ENCODE measurements around the gene CMSS1.

CMSS1 gene

GRCh38 chr3:100179692-100180349 lies 362.2 kb downstream of the CMSS1 start:
- no peak overlapping the region for H2AK5ac ChIP-seq (ENCODE audit: low read length)
- H3K4me3 ChIP-seq (ENCODE audit: low read depth, low read length) = no peak overlapping the region
- no peak for DNase-seq
- no peak overlapping the region for H3K18ac ChIP-seq (ENCODE audit: low read length)
- H3K27ac ChIP-seq (ENCODE audit: low read depth, low read length) = no peak overlapping the region
- H3K79me2 ChIP-seq (ENCODE audit: control insufficient read depth, insufficient read depth, low read length, poor library complexity) = no peaks in the 10 kb centered on the region
- H3K36me3 ChIP-seq (ENCODE audit: control insufficient read depth in 1 of 2, insufficient read depth in 2 of 2, low read length in 2 of 2) = peaks cover 0 to 5% of the 10 kb centered on the region in 2 experiments
- H4K12ac ChIP-seq (ENCODE audit: low read depth, low read length) = no peak overlapping the region
- no peaks in the 10 kb centered on the region for H3K27me3 ChIP-seq (ENCODE audit: insufficient read depth, low read length)
- no peak overlapping the region for H3K4me2 ChIP-seq (ENCODE audit: low read length)
- no peak overlapping the region for H2BK5ac ChIP-seq (ENCODE audit: low read depth, low read length, poor library complexity)
- H2BK120ac ChIP-seq (ENCODE audit: insufficient read depth, low read length, poor library complexity) = no peak overlapping the region
- no peak overlapping the region for H3K23ac ChIP-seq (ENCODE audit: low read length)
- no peak overlapping the region for H4K8ac ChIP-seq (ENCODE audit: low read depth, low read length)
- WGBS (ENCODE audit: extremely low coverage, insufficient coverage, insufficient read length) = no CpG with 5 or more reads among the region's 4 CpGs
- no peak overlapping the region for H2AFZ ChIP-seq (ENCODE audit: insufficient read depth, low read length, poor library complexity)
- no peak overlapping the region for H3K9ac ChIP-seq (ENCODE audit: low read length)
- peaks cover 8% of the 10 kb centered on the region for H3K9me3 ChIP-seq (ENCODE audit: insufficient read depth, low read depth, low read length)
- no peaks in the 10 kb centered on the region for H3K79me1 ChIP-seq (ENCODE audit: low read length)
- no peak overlapping the region for H3K14ac ChIP-seq (ENCODE audit: low read length)
- H2BK12ac ChIP-seq (ENCODE audit: low read length) = no peak overlapping the region
- H3K4ac ChIP-seq (ENCODE audit: low read depth, low read length) = no peak overlapping the region
- H3K4me1 ChIP-seq (ENCODE audit: control insufficient read depth in 1 of 2, insufficient read depth in 2 of 2, low read length in 2 of 2) = peaks cover 5 to 6% of the 10 kb centered on the region in 2 experiments
- no peak overlapping the region for H4K91ac ChIP-seq (ENCODE audit: low read depth, low read length)

GRCh38 chr3:100183608-100184125 lies 366.0 kb downstream of the CMSS1 start:
- Histone ChIP-seq H2BK5ac (ENCODE audit: low read depth, low read length, poor library complexity) (no peak overlapping the region), H3K79me1 (ENCODE audit: low read length) (no peaks in the 10 kb centered on the region), H3K4me3 (ENCODE audit: low read depth, low read length) (no peak overlapping the region), H2BK12ac (ENCODE audit: low read length) (no peak overlapping the region), H2AFZ (ENCODE audit: insufficient read depth, low read length, poor library complexity) (no peak overlapping the region), H2BK120ac (ENCODE audit: insufficient read depth, low read length, poor library complexity) (no peak overlapping the region), H3K36me3 (ENCODE audit: control insufficient read depth in 1 of 2, insufficient read depth in 2 of 2, low read length in 2 of 2) (peaks cover 0 to 5% of the 10 kb centered on the region in 2 experiments), H3K23ac (ENCODE audit: low read length) (no peak overlapping the region), H3K14ac (ENCODE audit: low read length) (no peak overlapping the region), H3K4ac (ENCODE audit: low read depth, low read length) (no peak overlapping the region), H3K27ac (ENCODE audit: low read depth, low read length) (no peak overlapping the region), H4K91ac (ENCODE audit: low read depth, low read length) (no peak overlapping the region), H4K12ac (ENCODE audit: low read depth, low read length) (no peak overlapping the region), H3K79me2 (ENCODE audit: control insufficient read depth, insufficient read depth, low read length, poor library complexity) (no peaks in the 10 kb centered on the region), H3K18ac (ENCODE audit: low read length) (no peak overlapping the region), H3K9ac (ENCODE audit: low read length) (no peak overlapping the region), H3K4me1 (ENCODE audit: control insufficient read depth in 1 of 2, insufficient read depth in 2 of 2, low read length in 2 of 2) (no peaks in the 10 kb centered on the region), H2AK5ac (ENCODE audit: low read length) (no peak overlapping the region), H4K8ac (ENCODE audit: low read depth, low read length) (no peak overlapping the region), H3K4me2 (ENCODE audit: low read length) (no peak overlapping the region), H3K27me3 (ENCODE audit: insufficient read depth, low read length) (no peaks in the 10 kb centered on the region), H3K9me3 (ENCODE audit: insufficient read depth, low read depth, low read length) (peaks cover 8% of the 10 kb centered on the region)
- DNase-seq = no peak
- no CpG with 5 or more reads among the region's 1 CpG for WGBS (ENCODE audit: extremely low coverage, insufficient coverage, insufficient read length)

GRCh38 chr3:100184948-100185570 lies 367.4 kb downstream of the CMSS1 start:
- Histone ChIP-seq H3K79me2 (ENCODE audit: control insufficient read depth, insufficient read depth, low read length, poor library complexity) (no peaks in the 10 kb centered on the region), H2BK12ac (ENCODE audit: low read length) (no peak overlapping the region), H3K4me2 (ENCODE audit: low read length) (no peak overlapping the region), H3K79me1 (ENCODE audit: low read length) (no peaks in the 10 kb centered on the region), H3K4ac (ENCODE audit: low read depth, low read length) (no peak overlapping the region), H2AK5ac (ENCODE audit: low read length) (no peak overlapping the region), H4K12ac (ENCODE audit: low read depth, low read length) (no peak overlapping the region), H3K9me3 (ENCODE audit: insufficient read depth, low read depth, low read length) (no peaks in the 10 kb centered on the region), H3K27ac (ENCODE audit: low read depth, low read length) (no peak overlapping the region), H2BK120ac (ENCODE audit: insufficient read depth, low read length, poor library complexity) (no peak overlapping the region), H4K91ac (ENCODE audit: low read depth, low read length) (no peak overlapping the region), H3K18ac (ENCODE audit: low read length) (no peak overlapping the region), H3K4me3 (ENCODE audit: low read depth, low read length) (no peak overlapping the region), H4K8ac (ENCODE audit: low read depth, low read length) (no peak overlapping the region), H3K23ac (ENCODE audit: low read length) (no peak overlapping the region), H3K14ac (ENCODE audit: low read length) (no peak overlapping the region), H3K4me1 (ENCODE audit: control insufficient read depth in 1 of 2, insufficient read depth in 2 of 2, low read length in 2 of 2) (no peaks in the 10 kb centered on the region), H3K9ac (ENCODE audit: low read length) (no peak overlapping the region), H3K36me3 (ENCODE audit: control insufficient read depth in 1 of 2, insufficient read depth in 2 of 2, low read length in 2 of 2) (no peaks in the 10 kb centered on the region), H2BK5ac (ENCODE audit: low read depth, low read length, poor library complexity) (no peak overlapping the region), H3K27me3 (ENCODE audit: insufficient read depth, low read length) (no peaks in the 10 kb centered on the region), H2AFZ (ENCODE audit: insufficient read depth, low read length, poor library complexity) (no peak overlapping the region)
- no CpG with 5 or more reads among the region's 2 CpGs for WGBS (ENCODE audit: extremely low coverage, insufficient coverage, insufficient read length)
- DNase-seq = no peak

- no peaks in the 10 kb centered on the region for H3K36me3 ChIP-seq (ENCODE audit: control insufficient read depth in 1 of 2, insufficient read depth in 2 of 2, low read length in 2 of 2)
- H3K4me1 ChIP-seq (ENCODE audit: control insufficient read depth in 1 of 2, insufficient read depth in 2 of 2, low read length in 2 of 2) = no peaks in the 10 kb centered on the region
- H2BK120ac ChIP-seq (ENCODE audit: insufficient read depth, low read length, poor library complexity) = no peak overlapping the region
- H4K8ac ChIP-seq (ENCODE audit: low read depth, low read length) = no peak overlapping the region
- H3K14ac ChIP-seq (ENCODE audit: low read length) = no peak overlapping the region
- no peak overlapping the region for H3K27ac ChIP-seq (ENCODE audit: low read depth, low read length)
- WGBS (ENCODE audit: extremely low coverage, insufficient coverage, insufficient read length) = no CpG with 5 or more reads among the region's 5 CpGs
- no peak overlapping the region for H2BK12ac ChIP-seq (ENCODE audit: low read length)
- H3K4ac ChIP-seq (ENCODE audit: low read depth, low read length) = no peak overlapping the region
- H4K91ac ChIP-seq (ENCODE audit: low read depth, low read length) = no peak overlapping the region
- no peak overlapping the region for H3K18ac ChIP-seq (ENCODE audit: low read length)
- no peaks in the 10 kb centered on the region for H3K79me1 ChIP-seq (ENCODE audit: low read length)
- DNase-seq = no peak
- no peak overlapping the region for H2BK5ac ChIP-seq (ENCODE audit: low read depth, low read length, poor library complexity)
- H3K23ac ChIP-seq (ENCODE audit: low read length) = no peak overlapping the region
- no peaks in the 10 kb centered on the region for H3K79me2 ChIP-seq (ENCODE audit: control insufficient read depth, insufficient read depth, low read length, poor library complexity)
- H3K9ac ChIP-seq (ENCODE audit: low read length) = no peak overlapping the region
- no peak overlapping the region for H2AFZ ChIP-seq (ENCODE audit: insufficient read depth, low read length, poor library complexity)
- no peaks in the 10 kb centered on the region for H3K9me3 ChIP-seq (ENCODE audit: insufficient read depth, low read depth, low read length)
- no peak overlapping the region for H3K4me3 ChIP-seq (ENCODE audit: low read depth, low read length)
- H4K12ac ChIP-seq (ENCODE audit: low read depth, low read length) = no peak overlapping the region
- no peak overlapping the region for H2AK5ac ChIP-seq (ENCODE audit: low read length)
- no peaks in the 10 kb centered on the region for H3K27me3 ChIP-seq (ENCODE audit: insufficient read depth, low read length)
- H3K4me2 ChIP-seq (ENCODE audit: low read length) = no peak overlapping the region
Observed at GRCh38 chr3:100185847-100186246, 368.2 kb downstream of the CMSS1 start.
